ENCODE measurements around the gene MYLK3. TPM values are rescaled to one million over a fixed set of nuclear protein-coding genes. Genes with fewer than 3 reads are reported as not detected.

Gene MYLK3
- total RNA-seq, 4 donors from 2014 or later: 0.11 to 0.86 (median 0.19) TPM; not detected in 1

DNA sequence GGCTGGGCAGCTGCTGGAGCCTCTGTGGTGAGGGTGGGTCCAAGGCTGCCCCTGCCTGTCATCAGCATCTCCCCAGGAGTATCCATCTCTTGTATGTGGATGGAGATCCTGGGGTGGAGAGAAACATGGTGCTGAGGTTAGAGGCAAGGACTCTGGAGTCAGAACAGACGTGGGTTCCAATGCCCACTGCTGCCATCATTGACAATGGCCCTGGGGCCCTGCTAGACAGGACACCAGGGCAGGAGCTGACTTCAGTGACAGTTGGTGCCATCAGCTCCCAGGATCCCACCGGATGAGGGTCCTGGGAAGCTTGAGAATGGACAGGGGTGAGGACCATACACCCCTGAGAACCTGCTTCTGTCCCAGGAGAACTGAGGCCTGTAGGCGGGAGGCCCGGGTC lies 15.6 kb downstream of the MYLK3 start:
- DNase-seq (ENCODE audit: low spot score in 2 of 2): peak in 1 of 2 donors; percentile 57
- 78 to 91% methylated on average over 4 of the region's 4 CpGs for WGBS, 2 donors
- intact Hi-C loops (cut with DNase I; ENCODE audit: low total_unique reads): no loop called here
- TF ChIP-seq POLR2A (IDR thresholded peaks at IDR 0.05) (no peak), CTCF (IDR thresholded peaks at IDR 0.05) (no peak)
- H3K4me3 ChIP-seq (ENCODE audit: low read depth, poor library complexity, severe bottlenecking): no peak overlapping the region

DNA sequence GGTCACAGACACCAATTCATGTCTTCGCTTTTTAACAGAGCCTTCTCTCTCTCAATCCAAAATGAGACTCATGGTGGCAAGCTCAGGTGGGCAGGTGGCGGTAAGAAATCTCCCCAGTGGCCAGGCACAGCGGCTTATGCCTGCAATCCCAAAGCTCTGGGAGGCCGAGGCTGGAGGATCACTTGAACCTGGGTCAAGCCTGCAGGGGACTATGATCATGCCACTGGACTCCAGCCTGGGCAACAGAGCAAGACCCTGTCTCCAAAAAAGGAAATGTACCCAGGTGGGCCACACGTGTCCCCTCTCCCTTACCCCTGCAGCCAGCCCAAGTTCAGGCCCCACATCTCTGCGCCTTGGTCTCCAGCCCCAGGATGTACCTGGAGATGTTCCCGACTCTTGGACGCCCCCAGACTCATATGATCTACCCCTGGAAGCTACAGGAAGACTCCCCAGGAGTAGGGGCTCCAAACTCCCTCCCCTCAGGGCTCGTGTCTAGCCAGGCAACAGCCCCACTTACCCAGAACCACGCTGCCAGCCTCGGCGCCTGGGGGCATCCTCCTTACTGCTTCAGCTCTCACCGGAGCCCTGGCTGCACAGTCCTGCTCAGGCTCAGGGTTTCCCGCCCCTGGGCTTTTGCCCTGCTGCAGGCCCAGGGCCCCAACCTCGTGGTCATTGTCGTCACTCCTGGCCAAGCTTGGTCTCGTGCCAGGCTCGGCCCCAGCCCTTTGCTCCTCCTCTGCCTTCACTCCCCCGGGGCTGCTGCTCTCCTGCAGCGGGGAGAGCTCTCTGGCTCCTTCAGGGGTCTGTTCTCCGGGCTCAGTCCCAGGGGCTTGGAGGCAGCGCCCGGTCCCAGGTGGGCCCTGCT lies 16.2 kb downstream of the MYLK3 start:
- intact Hi-C loops (cut with DNase I; ENCODE audit: low total_unique reads): no loop called here
- TF ChIP-seq CTCF (IDR thresholded peaks at IDR 0.05) (no peak), POLR2A (IDR thresholded peaks at IDR 0.05) (no peak)
- no peak overlapping the region for H3K4me3 ChIP-seq (ENCODE audit: low read depth, poor library complexity, severe bottlenecking)
- WGBS, 2 donors: 72 to 79% methylated on average over 21 to 23 of the region's 23 CpGs
- peak in 1 of 2 donors; percentile 76 for DNase-seq (ENCODE audit: low spot score in 2 of 2)

DNA sequence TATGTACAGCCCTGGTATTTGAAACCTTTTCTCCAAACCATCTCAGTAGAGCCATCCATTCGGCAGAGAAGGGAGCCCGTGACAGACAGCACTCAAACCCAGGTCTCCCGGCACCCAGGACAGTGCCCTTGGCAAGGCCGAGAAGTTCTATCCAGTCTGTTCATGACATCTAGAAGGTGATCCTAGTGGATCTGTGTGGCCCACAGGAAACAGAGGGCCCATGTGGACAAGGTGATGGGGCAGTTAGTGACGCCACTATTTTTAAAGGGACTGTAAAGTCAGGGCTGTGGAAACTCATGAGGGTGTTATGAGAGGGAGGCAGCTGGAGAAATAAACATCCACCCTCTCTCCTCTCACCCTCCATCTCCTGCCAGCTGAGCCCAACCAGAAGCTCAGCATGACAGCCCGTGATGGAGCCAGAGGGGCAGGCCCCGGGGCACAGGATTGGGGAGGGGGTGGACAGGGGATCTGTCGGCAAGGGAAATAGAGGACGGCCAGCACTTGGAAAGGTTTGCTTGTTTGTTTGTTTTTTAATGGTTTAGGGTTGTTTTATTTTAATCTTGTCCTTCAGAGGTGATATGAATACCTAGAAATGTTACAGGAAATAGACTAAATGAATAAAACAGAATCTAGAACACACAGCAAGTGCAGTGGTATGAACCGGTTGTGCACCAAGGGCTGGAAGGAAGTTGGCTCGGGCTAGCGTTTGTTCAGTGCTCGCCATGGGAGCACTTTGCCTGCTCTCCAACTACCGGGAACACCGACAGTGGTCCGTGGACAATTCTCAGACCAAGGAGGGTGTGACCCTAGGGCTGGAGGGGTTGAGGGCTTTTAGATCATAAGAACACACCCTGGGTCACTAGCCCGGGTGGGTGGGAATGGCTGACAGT lies 17.1 kb downstream of the MYLK3 start:
- intact Hi-C loops (cut with DNase I; ENCODE audit: low total_unique reads): no loop called here
- no peak for TF ChIP-seq POLR2A (IDR thresholded peaks at IDR 0.05)
- no peak for TF ChIP-seq CTCF (IDR thresholded peaks at IDR 0.05)
- no peak overlapping the region for H3K4me3 ChIP-seq (ENCODE audit: low read depth, poor library complexity, severe bottlenecking)
- peak in 1 of 2 donors; percentile 60 for DNase-seq (ENCODE audit: low spot score in 2 of 2)
- WGBS, 2 donors: 74 to 77% methylated on average over 17 of the region's 17 CpGs

DNA sequence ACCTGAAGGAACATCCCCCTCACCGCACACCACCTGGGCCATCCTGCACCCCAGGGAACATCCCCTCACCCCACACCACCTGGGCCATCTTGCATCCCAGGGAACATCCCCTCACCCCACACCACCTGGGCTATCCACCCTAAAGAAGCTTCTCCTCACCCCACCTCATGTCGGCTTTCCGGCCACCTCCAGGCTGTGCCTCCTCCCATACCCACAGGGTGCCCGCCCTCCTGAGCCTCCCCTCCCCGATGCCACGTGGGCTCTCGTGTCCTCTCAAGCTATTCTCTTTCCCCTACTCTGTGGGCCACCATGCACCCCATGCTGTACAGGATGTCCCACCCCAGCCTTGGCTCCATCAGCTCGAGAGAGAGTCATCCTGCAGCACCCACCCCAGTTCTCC lies 18.0 kb downstream of the MYLK3 start:
- intact Hi-C loops (cut with DNase I; ENCODE audit: low total_unique reads): no loop called here
- WGBS, 2 donors: 92 to 93% methylated on average over 8 of the region's 8 CpGs
- DNase-seq (ENCODE audit: low spot score in 2 of 2): peak in 1 of 2 donors; percentile 81

More for the DNA sequence above, 18.0 kb downstream of the MYLK3 start:
- no peak overlapping the region for H3K4me3 ChIP-seq (ENCODE audit: low read depth, poor library complexity, severe bottlenecking)
- TF ChIP-seq POLR2A (IDR thresholded peaks at IDR 0.05) (no peak), CTCF (IDR thresholded peaks at IDR 0.05) (no peak)

All from lower leg skin (tissue), 4 donors.